ENCODE measurements around the gene CSTF3. TPM values are rescaled to one million over a fixed set of nuclear protein-coding genes. Genes with fewer than 3 reads are reported as not detected.
"Not testable (repeated sequence)": the region's sequence is repeated elsewhere in the genome, so short reads cannot be mapped to it uniquely, and the experiment has no call there.

The CSTF3 gene
- total RNA-seq, 1 donor from 2014 or later, result 16.6 TPM

DNA sequence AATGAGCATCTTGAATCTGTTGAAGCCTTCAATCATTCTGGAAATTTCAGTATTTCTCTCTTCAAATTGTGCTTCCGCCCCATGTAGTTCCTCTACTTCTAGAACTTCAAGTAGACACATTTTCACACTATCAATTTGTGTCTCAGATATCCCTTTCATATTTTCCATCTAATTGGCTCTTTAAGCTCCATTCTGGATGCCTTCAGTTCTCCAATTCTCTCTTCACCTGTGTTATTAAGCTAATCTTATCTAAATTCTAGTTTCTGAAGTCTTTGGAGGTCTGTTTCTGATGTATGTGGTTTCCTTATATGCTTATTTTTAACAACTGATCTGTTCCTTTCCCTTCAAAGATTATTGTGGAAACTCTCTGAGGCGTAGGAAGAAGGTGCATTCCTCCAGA is 36.3 kb downstream of the CSTF3 start:
- FAIRE-seq, result no peak
- no peak for TF ChIP-seq CTCF (IDR thresholded peaks at IDR 0.05; ENCODE audit: insufficient read depth, low read length, severe bottlenecking)
- DNase-seq (ENCODE audit: low read depth), result no peak
- H3K4me3 ChIP-seq (ENCODE audit: low read depth, low read length), result no peak overlapping the region
- no peaks in the 10 kb centered on the region for H3K27me3 ChIP-seq (ENCODE audit: control insufficient read depth, insufficient read depth, low read length)
- H3K36me3 ChIP-seq (ENCODE audit: control insufficient read depth, insufficient read depth, low read length), result peaks cover 2% of the 10 kb centered on the region

GRCh38 chr11:33122696-33123095 is 38.6 kb downstream of the CSTF3 start:
- H3K27me3 ChIP-seq (ENCODE audit: control insufficient read depth, insufficient read depth, low read length); H3K36me3 ChIP-seq (ENCODE audit: control insufficient read depth, insufficient read depth, low read length); DNase-seq (ENCODE audit: low read depth); FAIRE-seq; H3K4me3 ChIP-seq (ENCODE audit: low read depth, low read length): not testable (repeated sequence)

- H3K4me3 ChIP-seq (ENCODE audit: low read depth, low read length), result no peak overlapping the region
- DNase-seq (ENCODE audit: low read depth) (peak; percentile 83), FAIRE-seq (peak; percentile 94)
- no peaks in the 10 kb centered on the region for H3K36me3 ChIP-seq (ENCODE audit: control insufficient read depth, insufficient read depth, low read length)
- H3K27me3 ChIP-seq (ENCODE audit: control insufficient read depth, insufficient read depth, low read length), result no peaks in the 10 kb centered on the region
- no peak for TF ChIP-seq CTCF (IDR thresholded peaks at IDR 0.05; ENCODE audit: insufficient read depth, low read length, severe bottlenecking)
These were observed 44.7 kb downstream of the CSTF3 start for GRCh38 chr11:33116535-33116934.

DNA sequence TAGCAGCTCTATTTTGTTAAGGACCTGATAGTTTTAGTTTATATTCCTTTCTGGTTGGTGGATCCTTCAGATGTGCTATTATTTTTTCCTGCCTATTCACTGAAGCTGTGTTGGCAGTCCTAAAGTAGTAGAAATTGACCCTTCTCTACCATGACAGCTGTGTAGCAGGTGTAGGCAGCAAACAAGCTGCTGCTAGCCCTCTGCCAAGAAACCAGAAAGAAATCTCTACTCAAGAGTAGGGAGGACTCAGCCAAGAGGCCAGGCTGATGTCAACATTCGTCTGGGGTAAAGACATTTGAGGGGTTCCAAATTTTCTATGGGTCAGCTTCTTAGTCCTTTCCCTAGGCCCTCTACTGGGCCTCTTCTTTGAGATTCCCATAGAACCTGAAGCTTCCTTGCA is 51.2 kb downstream of the CSTF3 start:
- FAIRE-seq, result no peak
- no peak for TF ChIP-seq CTCF (IDR thresholded peaks at IDR 0.05; ENCODE audit: insufficient read depth, low read length, severe bottlenecking)
- H3K27me3 ChIP-seq (ENCODE audit: control insufficient read depth, insufficient read depth, low read length), result no peaks in the 10 kb centered on the region
- no peak for DNase-seq (ENCODE audit: low read depth)
- no peaks in the 10 kb centered on the region for H3K36me3 ChIP-seq (ENCODE audit: control insufficient read depth, insufficient read depth, low read length)
- H3K4me3 ChIP-seq (ENCODE audit: low read depth, low read length), result no peak overlapping the region

- no peak for TF ChIP-seq CTCF (IDR thresholded peaks at IDR 0.05; ENCODE audit: insufficient read depth, low read length, severe bottlenecking)
- FAIRE-seq (no peak), DNase-seq (ENCODE audit: low read depth) (no peak)
- Histone ChIP-seq H3K27me3 (ENCODE audit: control insufficient read depth, insufficient read depth, low read length) (no peaks in the 10 kb centered on the region), H3K36me3 (ENCODE audit: control insufficient read depth, insufficient read depth, low read length) (peaks cover 1% of the 10 kb centered on the region), H3K4me3 (ENCODE audit: low read depth, low read length) (no peak overlapping the region)
These were observed 51.9 kb downstream of the CSTF3 start for GRCh38 chr11:33109294-33109895.

DNA sequence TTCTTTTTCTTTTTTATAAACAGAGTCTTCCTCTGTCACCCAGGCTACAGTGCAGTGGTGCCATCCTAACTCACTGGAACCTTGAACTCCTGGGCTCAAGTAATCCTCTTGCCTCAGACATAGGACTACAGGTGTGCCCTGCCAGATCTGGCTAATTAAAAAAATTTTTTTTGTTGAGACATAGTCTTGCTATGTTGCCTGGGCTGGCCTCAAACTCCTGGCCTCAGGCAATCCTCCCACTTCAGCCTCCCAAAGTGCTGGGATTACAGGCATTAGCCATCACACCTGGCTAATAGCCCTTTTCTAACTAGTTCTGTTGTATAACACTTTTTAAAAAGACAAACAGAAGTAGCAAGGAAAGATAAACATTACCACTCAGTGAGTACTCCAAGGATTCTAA is 57.4 kb downstream of the CSTF3 start:
- Histone ChIP-seq H3K36me3 (ENCODE audit: control insufficient read depth, insufficient read depth, low read length) (peaks cover 10% of the 10 kb centered on the region), H3K27me3 (ENCODE audit: control insufficient read depth, insufficient read depth, low read length) (no peaks in the 10 kb centered on the region), H3K4me3 (ENCODE audit: low read depth, low read length) (no peak overlapping the region)
- TF ChIP-seq CTCF (IDR thresholded peaks at IDR 0.05; ENCODE audit: insufficient read depth, low read length, severe bottlenecking), result no peak
- DNase-seq (ENCODE audit: low read depth) (no peak), FAIRE-seq (no peak)
